Hippocampal formation (tissue), 2 donors: Measurements from ENCODE around the gene ITGAE.
"Not testable (repeated sequence)": the region's sequence is repeated elsewhere in the genome, so short reads cannot be mapped to it uniquely, and the experiment has no call there.

ENCODE experiments used
- DNase-seq, 2 donors: peaks; one replicate each; lab custom pipeline; 2025; lab: John Stamatoyannopoulos, UW

ITGAE gene

GRCh38 chr17:3730881-3731429, 70.0 kb downstream of the ITGAE start:
- DNase-seq: no peak

DNA sequence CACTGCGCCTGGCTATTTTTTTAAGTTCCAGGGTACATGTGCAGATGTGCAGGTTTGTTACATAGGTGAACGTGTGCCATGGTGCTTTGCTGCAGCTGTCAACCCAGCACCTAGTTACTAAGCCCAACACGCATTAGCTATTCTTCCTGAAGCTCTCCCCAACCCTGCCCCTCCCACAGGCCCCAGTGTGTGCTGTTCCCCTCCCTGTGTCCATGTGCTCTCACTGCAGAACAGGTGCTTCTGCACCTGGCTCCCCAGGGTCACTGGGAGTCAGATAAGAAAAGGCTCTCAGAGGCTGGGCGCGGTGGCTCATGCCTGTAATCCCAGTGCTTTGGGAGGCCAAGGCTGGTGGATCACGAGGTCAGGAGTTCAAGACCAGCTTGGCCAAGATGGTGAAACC, 71.1 kb downstream of the ITGAE start:
- no peak for DNase-seq

GRCh38 chr17:3728099-3728498, 72.9 kb downstream of the ITGAE start:
- not testable (repeated sequence) for DNase-seq

DNA sequence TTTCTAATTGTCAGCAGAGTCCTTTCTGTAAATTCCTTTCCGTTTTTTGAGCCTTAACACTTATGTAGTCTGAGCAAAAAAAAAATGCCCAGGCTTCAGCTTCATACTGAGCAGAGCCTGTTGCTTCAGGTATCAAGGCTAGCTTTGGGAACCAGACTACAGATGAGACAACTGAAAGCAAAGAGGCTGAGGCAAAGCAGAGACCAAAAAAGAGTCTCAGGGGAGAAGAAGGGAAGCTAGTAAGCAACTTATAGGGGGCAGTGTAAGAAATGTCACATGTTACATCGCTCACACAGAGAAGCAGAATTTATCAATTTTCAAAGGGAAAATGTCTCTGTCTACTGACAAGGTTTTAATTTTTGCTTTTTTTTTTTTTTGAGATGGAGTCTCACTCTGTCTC, 73.9 kb downstream of the ITGAE start:
- no peak for DNase-seq

- DNase-seq: no peak
Measured at GRCh38 chr17:3724378-3725077, 76.5 kb downstream of the ITGAE start.

DNA sequence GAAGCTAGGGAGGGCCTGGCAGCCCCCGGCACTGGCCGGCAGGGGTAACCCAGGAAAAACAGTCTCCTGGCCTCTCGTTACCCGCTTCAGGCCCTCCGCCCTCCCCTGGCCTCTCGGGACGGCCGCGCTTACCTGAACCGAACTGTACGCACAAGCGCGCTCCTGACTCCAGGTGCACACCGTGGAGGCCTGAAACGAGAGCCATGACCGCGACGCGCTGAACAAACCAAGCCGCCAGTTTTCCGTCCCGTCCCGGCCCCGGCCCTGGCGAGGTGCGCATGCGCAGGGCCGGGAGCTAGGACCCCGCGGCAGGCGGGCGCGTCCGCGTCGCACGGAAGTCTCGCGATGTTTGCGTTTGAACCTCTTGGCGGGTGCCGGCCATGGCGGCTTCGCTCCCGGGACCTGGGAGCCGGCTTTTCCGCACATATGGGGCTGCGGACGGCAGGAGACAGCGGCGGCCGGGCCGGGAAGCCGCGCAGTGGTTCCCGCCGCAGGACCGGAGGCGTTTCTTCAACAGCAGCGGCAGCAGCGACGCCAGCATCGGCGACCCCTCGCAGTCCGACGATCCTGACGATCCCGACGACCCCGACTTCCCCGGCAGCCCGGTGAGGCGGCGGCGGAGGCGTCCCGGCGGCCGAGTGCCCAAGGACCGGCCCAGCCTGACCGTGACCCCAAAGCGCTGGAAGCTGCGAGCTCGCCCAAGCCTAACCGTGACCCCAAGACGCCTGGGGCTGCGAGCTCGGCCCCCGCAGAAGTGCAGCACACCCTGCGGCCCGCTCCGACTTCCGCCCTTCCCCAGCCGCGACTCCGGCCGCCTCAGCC, 77.2 kb downstream of the ITGAE start, which contains the start of gene HASPIN:
HASPIN (plus strand) TSS at position 348 of the 822 bp plus-strand sequence; CDS start at position 381, 33 bp downstream.
- peak; percentile 77 to 82 for DNase-seq

DNA sequence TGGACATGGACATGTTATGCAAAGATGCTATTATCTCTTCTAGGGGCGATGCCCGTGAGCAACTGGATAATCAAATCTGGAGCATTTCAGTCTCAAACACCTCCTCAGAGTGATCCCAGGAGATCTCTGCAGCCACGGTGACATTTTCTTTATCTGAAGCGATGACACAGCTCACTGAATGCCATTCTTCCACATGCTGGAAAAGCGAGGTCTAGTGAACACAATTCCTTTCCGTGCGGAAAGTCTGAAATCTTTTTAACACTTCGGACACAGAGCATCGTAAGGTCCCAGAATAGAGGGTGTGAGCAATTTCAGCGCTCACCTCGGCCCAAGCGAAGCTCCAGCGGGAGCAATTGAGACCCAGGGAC, 77.8 kb downstream of the ITGAE start:
- DNase-seq: no peak

- DNase-seq: no peak
Measured at GRCh38 chr17:3722716-3723115, 78.3 kb downstream of the ITGAE start.

DNA sequence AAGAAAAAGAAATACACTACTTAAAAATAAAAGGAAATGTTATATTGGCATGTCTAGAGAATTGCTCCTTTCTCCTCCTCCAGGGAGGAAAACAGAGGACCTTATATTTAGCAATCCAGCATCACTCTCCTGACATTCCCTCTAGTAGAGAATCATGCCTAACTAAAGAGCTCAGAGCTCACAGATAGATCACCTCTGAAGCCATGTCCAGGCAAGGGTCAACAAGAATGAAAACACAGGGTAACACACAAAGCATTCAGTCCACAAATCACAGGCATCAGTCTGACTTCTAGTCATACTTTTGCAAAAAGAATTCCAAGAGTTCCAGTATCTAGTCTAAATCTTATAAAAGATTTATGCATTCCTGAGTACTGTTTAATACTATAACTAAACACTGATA, 81.7 kb downstream of the ITGAE start:
- no peak for DNase-seq

- DNase-seq: no peak
Measured at GRCh38 chr17:3718201-3718600, 82.8 kb downstream of the ITGAE start.

GRCh38 chr17:3715296-3715695, 85.7 kb downstream of the ITGAE start:
- DNase-seq: no peak

GRCh38 chr17:3712811-3713463, 88.1 kb downstream of the ITGAE start:
- no peak for DNase-seq

GRCh38 chr17:3710951-3711383, 90.0 kb downstream of the ITGAE start:
- no peak for DNase-seq

- DNase-seq: no peak
Measured at GRCh38 chr17:3708366-3708765, 92.6 kb downstream of the ITGAE start.

GRCh38 chr17:3705718-3705984, 95.3 kb downstream of the ITGAE start:
- not testable (repeated sequence) for DNase-seq

- DNase-seq: no peak
Measured at GRCh38 chr17:3704931-3705717, 95.9 kb downstream of the ITGAE start.

- not testable (repeated sequence) for DNase-seq
Measured at GRCh38 chr17:3702041-3702539, 98.9 kb downstream of the ITGAE start.

- DNase-seq: no peak
Measured at GRCh38 chr17:3699951-3700350, 101.0 kb downstream of the ITGAE start.

DNA sequence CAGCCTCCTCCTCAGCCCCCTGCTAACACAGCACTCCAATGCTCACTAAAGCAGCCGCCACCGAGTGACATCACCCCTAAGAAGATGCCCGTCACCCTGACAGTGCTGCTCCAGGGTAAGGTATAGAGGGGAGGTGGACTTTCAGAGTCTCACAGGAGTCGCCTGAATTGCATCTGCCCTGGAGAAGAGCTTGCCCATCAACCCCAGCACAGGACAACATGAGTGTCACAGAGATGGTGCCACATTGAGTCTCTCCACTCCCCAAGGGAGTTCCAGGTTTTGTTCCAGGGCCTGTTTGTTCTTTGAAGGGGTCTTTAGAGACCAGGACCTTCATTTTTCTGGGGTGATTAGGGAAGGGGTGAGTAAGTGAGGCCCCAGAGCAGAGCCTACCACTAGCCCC, 102.8 kb downstream of the ITGAE start:
- DNase-seq: no peak

DNA sequence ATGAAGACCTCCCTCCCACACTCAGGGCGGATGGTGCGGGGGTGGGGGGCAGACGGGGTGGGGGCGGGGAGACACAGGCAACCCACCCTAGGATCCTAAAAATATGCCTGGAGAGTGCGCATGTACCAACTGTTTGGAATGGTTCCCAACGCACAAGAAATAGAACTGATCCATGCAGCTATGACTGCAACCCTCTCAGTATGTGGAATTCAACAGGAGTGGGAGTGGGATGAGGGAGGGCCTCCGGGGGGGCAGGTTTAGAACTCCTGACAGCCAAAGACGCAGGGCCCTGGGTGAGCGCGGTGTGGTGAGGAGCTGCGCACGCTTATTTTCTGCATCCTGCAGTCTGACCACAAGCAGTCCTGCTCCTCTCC, 103.9 kb downstream of the ITGAE start:
- no peak for DNase-seq

- DNase-seq: no peak
Measured at GRCh38 chr17:3695723-3696411, 105.1 kb downstream of the ITGAE start, which contains the start of gene P2RX5. Gene P2RX5 (minus strand): TSS chr17:3696155. CDS start chr17:3696005, 150 bp downstream.
